Kidney (tissue), 14 donors: Measurements from ENCODE around the gene RDH8. TPM values are rescaled to one million over a fixed set of nuclear protein-coding genes. Genes with fewer than 3 reads are reported as not detected.

Experiments
- DNase-seq, 5 donors: peaks; one replicate each; pipeline ENCODE4 v3.0.0-alpha.2; 2013 to 2020
- FAIRE-seq: peaks from 2 replicates; lab custom pipeline; 2012; peaks lifted over from hg19 to GRCh38; lab: Jason Lieb, UNC
- H3K27ac ChIP-seq, 2 donors: one replicate each; pipeline ENCODE4 v1.7.0; 2013; ENCODE audit warnings: low read depth in 2 of 2, low read length in 2 of 2, inconsistent platforms in 1 of 2
- H3K27me3 ChIP-seq: one replicate; pipeline ENCODE4 v1.7.1; 2013; ENCODE audit warnings: low read length, inconsistent platforms; ENCODE audit not compliant: control insufficient read depth, insufficient read depth
- H3K36me3 ChIP-seq, 3 donors: one replicate each; pipeline versions ENCODE4 v1.7.0 to v1.7.1; 2013; ENCODE audit warnings: low read length in 3 of 3, control low read depth in 1 of 3, inconsistent platforms in 1 of 3; ENCODE audit not compliant: insufficient read depth in 3 of 3, control insufficient read depth in 2 of 3
- H3K4me1 ChIP-seq, 3 donors: one replicate each; pipeline versions ENCODE4 v1.7.0 to v1.7.1; 2013; ENCODE audit warnings: low read length in 3 of 3, inconsistent platforms in 1 of 3, low read depth in 1 of 3; ENCODE audit not compliant: control insufficient read depth in 2 of 3, insufficient read depth in 2 of 3
- H3K4me3 ChIP-seq, 3 donors: one replicate each; pipeline versions ENCODE4 v1.7.0 to v1.8.1; 2013; ENCODE audit warnings: low read length in 3 of 3, control low read depth in 1 of 3, inconsistent platforms in 1 of 3
- H3K9ac ChIP-seq, 3 donors: one replicate each; pipeline versions ENCODE4 v1.7.0 to v1.7.1; 2013; ENCODE audit warnings: low read length in 3 of 3, control low read depth in 1 of 3, inconsistent platforms in 1 of 3
- H3K9me3 ChIP-seq, 3 donors: one replicate each; pipeline versions ENCODE4 v1.7.0 to v1.7.1; 2013; ENCODE audit warnings: low read length in 3 of 3, control low read depth in 1 of 3, inconsistent platforms in 1 of 3; ENCODE audit not compliant: control insufficient read depth in 2 of 3, insufficient read depth in 1 of 3
- intact Hi-C: fragments of 100-400 bp; cut with DNase I; formaldehyde crosslinking; loops from one replicate; pipeline ENCODE4 v1.11.1; 2022
- polyA plus RNA-seq: library from polyadenylated mRNA; stranded (reverse); fragments of 350-450 nt; fragmentation: Illumina TruSeq; extraction: RNeasy Lipid Tissue Mini Kit (QIAGEN cat#74804); gene quantifications from one replicate; pipeline ENCODE4 v1.2.3, GENCODE V29; 2014; ENCODE audit warnings: low read depth, low replicate concordance; ENCODE audit not compliant: insufficient read depth
- total RNA-seq: library from RNA; stranded (reverse); fragmentation: NEBNext Ultra II Directional; extraction: Animal tissue kit (Norgen Biotek cat#: 25700); gene quantifications from one replicate; pipeline ENCODE4 v1.2.1, GENCODE V29; 2021
- TF ChIP-seq, protein P1 (sequence below): IDR thresholded peaks from 3 replicates; pipeline ENCODE4 v1.5.1; 2012; ENCODE audit warnings: mild to moderate bottlenecking, moderate library complexity, borderline replicate concordance; ENCODE audit not compliant: insufficient read depth; ENCODE audit errors: extremely low read depth
- donor health status: control.
- donor health status: control.
- donor health status: control.
- donor health status: control.
- donor health status: control.
- donor health status: DM: yes; HTN: yes; CAD: no.
- donor health status: Normal renal cell carcinoma (clear cell type).

RDH8 gene
- total and polyA plus RNA-seq, 2 donors from 2014 or later = not detected

DNA sequence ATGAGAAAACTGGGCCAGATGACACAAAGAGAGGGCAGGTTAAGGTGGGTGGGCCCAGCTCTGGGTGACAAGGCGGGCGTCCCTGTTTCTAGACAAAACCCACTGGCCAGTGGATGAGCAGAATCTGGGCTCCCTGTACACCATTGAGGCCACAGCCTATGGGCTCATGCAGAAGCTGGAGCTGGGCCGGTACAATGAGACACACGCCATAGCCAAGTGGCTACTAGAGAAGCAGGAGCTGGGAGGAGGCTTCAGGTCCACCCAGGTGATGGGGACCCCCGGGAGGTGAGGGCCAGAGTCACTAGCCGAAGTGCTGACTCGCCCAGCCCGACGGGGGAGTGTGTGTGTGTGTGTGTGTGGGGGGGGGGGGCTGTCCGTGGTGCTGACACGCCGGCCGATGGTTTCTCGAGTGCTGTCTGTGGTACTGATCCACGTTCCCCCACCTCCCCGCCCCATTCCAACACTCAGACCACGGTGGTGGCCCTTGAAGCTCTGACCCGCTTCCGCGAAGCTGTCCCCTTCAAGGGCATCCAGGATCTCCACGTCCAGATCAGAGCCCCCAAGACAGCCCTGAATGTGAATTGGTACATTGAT, 48.5 kb downstream of the RDH8 start:
- H3K27me3 ChIP-seq = no peaks in the 10 kb centered on the region
- no peaks in the 10 kb centered on the region for H3K9me3 ChIP-seq
- no peak for FAIRE-seq
- no peaks in the 10 kb centered on the region for H3K4me1 ChIP-seq
- intact Hi-C loops = no loop called here
- TF ChIP-seq, protein P1, sequence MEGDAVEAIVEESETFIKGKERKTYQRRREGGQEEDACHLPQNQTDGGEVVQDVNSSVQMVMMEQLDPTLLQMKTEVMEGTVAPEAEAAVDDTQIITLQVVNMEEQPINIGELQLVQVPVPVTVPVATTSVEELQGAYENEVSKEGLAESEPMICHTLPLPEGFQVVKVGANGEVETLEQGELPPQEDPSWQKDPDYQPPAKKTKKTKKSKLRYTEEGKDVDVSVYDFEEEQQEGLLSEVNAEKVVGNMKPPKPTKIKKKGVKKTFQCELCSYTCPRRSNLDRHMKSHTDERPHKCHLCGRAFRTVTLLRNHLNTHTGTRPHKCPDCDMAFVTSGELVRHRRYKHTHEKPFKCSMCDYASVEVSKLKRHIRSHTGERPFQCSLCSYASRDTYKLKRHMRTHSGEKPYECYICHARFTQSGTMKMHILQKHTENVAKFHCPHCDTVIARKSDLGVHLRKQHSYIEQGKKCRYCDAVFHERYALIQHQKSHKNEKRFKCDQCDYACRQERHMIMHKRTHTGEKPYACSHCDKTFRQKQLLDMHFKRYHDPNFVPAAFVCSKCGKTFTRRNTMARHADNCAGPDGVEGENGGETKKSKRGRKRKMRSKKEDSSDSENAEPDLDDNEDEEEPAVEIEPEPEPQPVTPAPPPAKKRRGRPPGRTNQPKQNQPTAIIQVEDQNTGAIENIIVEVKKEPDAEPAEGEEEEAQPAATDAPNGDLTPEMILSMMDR = no peak
- H3K4me3 ChIP-seq = no peak overlapping the region
- H3K36me3 ChIP-seq = no peaks in the 10 kb centered on the region
- DNase-seq = peak in 2 of 5 donors; percentile 4 to 27
- H3K27ac ChIP-seq = no peak overlapping the region
- H3K9ac ChIP-seq = no peak overlapping the region

GRCh38 chr19:10068205-10068604, 54.9 kb downstream of the RDH8 start:
- TF ChIP-seq, protein P1 = no peak

GRCh38 chr19:10069046-10069445, 55.8 kb downstream of the RDH8 start:
- intact Hi-C loops = no loop called here

More at GRCh38 chr19:10068205-10068604, 54.9 kb downstream of the RDH8 start:
- Histone ChIP-seq H3K9me3 (no peaks in the 10 kb centered on the region), H3K4me3 (no peak overlapping the region), H3K27ac (no peak overlapping the region), H3K27me3 (no peaks in the 10 kb centered on the region), H3K4me1 (no peaks in the 10 kb centered on the region), H3K36me3 (no peaks in the 10 kb centered on the region), H3K9ac (no peak overlapping the region)
- FAIRE-seq = no peak
- intact Hi-C loops = no loop called here
- DNase-seq = no peak

More at GRCh38 chr19:10069046-10069445, 55.8 kb downstream of the RDH8 start:
- Histone ChIP-seq H3K27me3 (no peaks in the 10 kb centered on the region), H3K9me3 (peaks cover 0 to 4% (median 0%) of the 10 kb centered on the region in 3 donors), H3K27ac (no peak overlapping the region), H3K36me3 (no peaks in the 10 kb centered on the region), H3K4me3 (no peak overlapping the region), H3K4me1 (no peaks in the 10 kb centered on the region), H3K9ac (no peak overlapping the region)
- TF ChIP-seq, protein P1 = no peak
- no peak for DNase-seq
- no peak for FAIRE-seq
